HepG2 (cell line): ENCODE results near the gene PDIA5. TPM values are rescaled to one million over a fixed set of nuclear protein-coding genes. Genes with fewer than 3 reads are reported as not detected.

ENCODE experiments used
- ARNT2 ChIP-seq: sonication (generic); formaldehyde crosslinking; IDR thresholded peaks from 2 replicates; pipeline ENCODE4 v1.8.0; 2022; ENCODE audit warnings: mild to moderate bottlenecking, low read depth, missing genetic modification reagents, moderate library complexity
- E2F1 ChIP-seq: sonication (generic); formaldehyde crosslinking; IDR thresholded peaks from 2 replicates; pipeline ENCODE4 v1.5.0; 2020; ENCODE audit warnings: missing genetic modification reagents
- EED ChIP-seq: sonication (generic); formaldehyde crosslinking; IDR thresholded peaks from 2 replicates; pipeline ENCODE4 v1.5.0; 2020; ENCODE audit warnings: mild to moderate bottlenecking, missing genetic modification reagents
- EHMT2 ChIP-seq: fragments of 200-600 bp; sonication (generic); IDR thresholded peaks from 2 replicates; pipeline ENCODE4 v1.7.0; 2017; ENCODE audit warnings: antibody characterized with exemption, low read depth, low read length, borderline replicate concordance
- FOXA3 ChIP-seq: IDR thresholded peaks from 2 replicates; pipeline ENCODE4 v1.6.1; 2016; ENCODE audit warnings: missing genetic modification reagents, missing compliant biosample characterization
- KAT2B ChIP-seq: fragments of 150-350 bp; IDR thresholded peaks from 2 replicates; pipeline ENCODE4 v1.6.1; 2014; ENCODE audit warnings: low read depth, low read length, borderline replicate concordance
- KLF11 ChIP-seq: IDR thresholded peaks from 2 replicates; pipeline ENCODE4 v1.6.1; 2016; ENCODE audit warnings: missing compliant biosample characterization
- MAFK ChIP-seq, 2 experiments: IDR thresholded peaks in 1 of 2; conservative IDR thresholded peaks in 1 of 2; 2 replicates each; pipeline ENCODE4 v1.6.1; 2011; ENCODE audit warnings: improper control_type of control experiment in 2 of 2, low read length in 2 of 2
- PCBP2 ChIP-seq: fragments of 200-400 bp; formaldehyde crosslinking; optimal IDR thresholded peaks from 2 replicates; pipeline ENCODE3; 2018; ENCODE audit warnings: low read length, low read depth; ENCODE audit not compliant: poor library complexity, severe bottlenecking
- REST ChIP-seq, 2 experiments: IDR thresholded peaks; 2 replicates each; pipeline ENCODE4 v1.6.1; 2011 to 2012; ENCODE audit warnings: low read length in 2 of 2, borderline replicate concordance in 1 of 2, low read depth in 1 of 2, mild to moderate bottlenecking in 1 of 2, moderate library complexity in 1 of 2
- SAP130 ChIP-seq: IDR thresholded peaks from 2 replicates; pipeline ENCODE4 v1.6.1; 2016; ENCODE audit warnings: low read depth
- TFE3 ChIP-seq: IDR thresholded peaks from 2 replicates; pipeline ENCODE4 v1.6.1; 2016
- ZBTB33 ChIP-seq: sonication (generic); formaldehyde crosslinking; IDR thresholded peaks from 2 replicates; pipeline ENCODE4 v1.4.0; 2020; ENCODE audit warnings: missing genetic modification reagents
- ZKSCAN1 ChIP-seq: fragments of 150-350 bp; IDR thresholded peaks from 2 replicates; pipeline ENCODE4 v1.6.1; 2014; ENCODE audit warnings: low read length
- ZNF687 ChIP-seq: sonication (generic); formaldehyde crosslinking; IDR thresholded peaks from 2 replicates; pipeline ENCODE4 v1.5.1; 2020; ENCODE audit warnings: mild to moderate bottlenecking, missing genetic modification reagents, moderate library complexity
- ZNF772 ChIP-seq: sonication (generic); formaldehyde crosslinking; IDR thresholded peaks from 2 replicates; pipeline ENCODE4 v1.5.0; 2020; ENCODE audit warnings: mild to moderate bottlenecking, missing genetic modification reagents
- ZSCAN9 ChIP-seq: IDR thresholded peaks from 2 replicates; pipeline ENCODE4 v1.6.1; 2016; ENCODE audit warnings: borderline replicate concordance
- polyA plus RNA-seq, 8 experiments: library from polyadenylated mRNA; depleted of rRNA in 3 of 8; stranded (reverse) in 7 of 8; unstranded in 1 of 8; fragments of >200 nt; fragmentation: Illumina TruSeq in 4 of 8; extraction: Trizol in 4 of 8; gene quantifications; 2 replicates each; pipeline versions ENCODE4 v1.2.1 to v1.2.3, GENCODE V29; 2011 to 2016; ENCODE audit warnings: low read depth in 4 of 8, missing spikeins in 1 of 8, mixed read lengths in 1 of 8; ENCODE audit not compliant: insufficient read depth in 1 of 8
- total RNA-seq, 5 experiments: library from RNA; depleted of rRNA; stranded (reverse); fragments of >200 nt; fragmentation: Illumina TruSeq; extraction: Trizol; gene quantifications; 2 replicates each; pipeline ENCODE4 v1.2.3, GENCODE V29; 2016; ENCODE audit warnings: low read depth in 1 of 5

PDIA5 gene
- total and polyA plus RNA-seq, 2 of the 13 experiments (the other 11 are each of a cell fraction or from before 2014, with no cell fraction given), result 51.3 to 74.3 TPM

GRCh38 chr3:123157598-123158287, 90.9 kb downstream of the PDIA5 start (continued):
- no peak for TF ChIP-seq REST (IDR thresholded peaks at IDR 0.05; ENCODE audit: borderline replicate concordance in 1 of 2, low read depth in 1 of 2, low read length in 2 of 2)
- no peak for TF ChIP-seq MAFK (conservative IDR thresholded peaks at IDR 0.05 in 1 of 2, IDR thresholded peaks at IDR 0.05 in 1 of 2; ENCODE audit: low read length in 2 of 2)
- TF ChIP-seq EHMT2, result no peak
- no peak for TF ChIP-seq PCBP2
- no peak for TF ChIP-seq ZKSCAN1
- TF ChIP-seq ZNF772 (CRISPR knock-in tag), result 0 out of 2 replicates have a peak, but pooled peaks have one; percentile 0
- TF ChIP-seq E2F1 (CRISPR knock-in tag), result no peak
- 0 out of 2 replicates have a peak, but pooled peaks have one; percentile 23 for TF ChIP-seq SAP130 (CRISPR knock-in tag)
- TF ChIP-seq ZSCAN9 (CRISPR knock-in tag), result 0 out of 2 replicates have a peak, but pooled peaks have one; percentile 25
- TF ChIP-seq TFE3 (CRISPR knock-in tag), result no peak
- TF ChIP-seq EED (CRISPR knock-in tag), result no peak
- TF ChIP-seq ZBTB33 (CRISPR knock-in tag), result no peak
- TF ChIP-seq KLF11 (CRISPR knock-in tag), result no peak
- TF ChIP-seq ZNF687 (CRISPR knock-in tag), result peak; percentile 52
- TF ChIP-seq ARNT2 (CRISPR knock-in tag), result no peak
- peak; percentile 79 for TF ChIP-seq FOXA3
- TF ChIP-seq KAT2B, result peak; percentile 69; the same call in 1 of the 2 replicates
